Naive thymus-derived CD4-positive, alpha-beta T cell (primary cell): ENCODE results near the gene ABHD2. TPM values are rescaled to one million over a fixed set of nuclear protein-coding genes. Genes with fewer than 3 reads are reported as not detected.

ENCODE experiments used
- ATAC-seq: fragments of 150-1000 bp; cut with Tn5 transposase; 2 replicates; pipeline ENCODE4 v1.10.0; 2021; ENCODE audit warnings: mild to moderate bottlenecking, moderate library complexity
- CTCF ChIA-PET: fragments of 350-600 bp; sonication (Branson Sonifier 250); formaldehyde crosslinking; loops from one replicate; lab custom pipeline; 2021; ENCODE audit warnings: antibody characterized with exemption; lab: Charles Lee
- POLR2A ChIA-PET: fragments of 350-600 bp; sonication (Branson Sonifier 250); formaldehyde crosslinking; loops from one replicate; lab custom pipeline; 2021; ENCODE audit warnings: antibody characterized with exemption, inconsistent platforms; lab: Charles Lee
- DNase-seq, 9 donors: peaks; one replicate each; pipeline versions ENCODE4 v3.0.0 to v3.0.0-alpha.2; 2020 to 2022; ENCODE audit warnings: mixed read lengths in 1 of 9
- H3K27ac ChIP-seq: one replicate; pipeline ENCODE4 v1.7.0; 2013; ENCODE audit warnings: mild to moderate bottlenecking, low read depth, low read length, moderate library complexity
- H3K27me3 ChIP-seq, 2 donors: one replicate each; pipeline ENCODE4 v1.7.0; 2013; ENCODE audit warnings: low read length in 2 of 2, mild to moderate bottlenecking in 2 of 2, moderate library complexity in 2 of 2; ENCODE audit not compliant: control insufficient read depth in 2 of 2, insufficient read depth in 2 of 2
- H3K36me3 ChIP-seq, 3 experiments: 1 replicate in 2 of 3; 2 replicates in 1 of 3; pipeline ENCODE4 v1.7.0; 2013; ENCODE audit warnings: low read length in 3 of 3, mild to moderate bottlenecking in 3 of 3, moderate library complexity in 1 of 3; ENCODE audit not compliant: insufficient read depth in 3 of 3, control insufficient read depth in 2 of 3
- H3K4me1 ChIP-seq, 2 donors: one replicate each; pipeline ENCODE4 v1.7.0; 2013; ENCODE audit warnings: low read length in 2 of 2, mild to moderate bottlenecking in 2 of 2, moderate library complexity in 1 of 2; ENCODE audit not compliant: control insufficient read depth in 2 of 2, insufficient read depth in 2 of 2
- H3K4me3 ChIP-seq: 2 replicates; pipeline ENCODE4 v1.7.0; 2013; ENCODE audit warnings: mild to moderate bottlenecking, low read length
- H3K9me3 ChIP-seq, 3 experiments: 1 replicate in 2 of 3; 2 replicates in 1 of 3; pipeline ENCODE4 v1.7.0; 2013; ENCODE audit warnings: low read length in 3 of 3; ENCODE audit not compliant: control insufficient read depth in 2 of 3
- H3K27ac Mint-ChIP-seq, 9 donors: one replicate each; pipeline ENCODE4 v1.8.0; 2020 to 2022; ENCODE audit warnings: mixed read lengths in 9 of 9, mild to moderate bottlenecking in 8 of 9, moderate library complexity in 5 of 9, inconsistent platforms in 2 of 9
- H3K27me3 Mint-ChIP-seq, 5 donors: one replicate each; pipeline ENCODE4 v1.8.0; 2021 to 2022; ENCODE audit warnings: mixed read lengths in 5 of 5, mild to moderate bottlenecking in 1 of 5
- H3K36me3 Mint-ChIP-seq, 5 donors: one replicate each; pipeline ENCODE4 v1.8.0; 2020 to 2022; ENCODE audit warnings: mixed read lengths in 5 of 5, mild to moderate bottlenecking in 3 of 5, inconsistent platforms in 1 of 5
- H3K4me1 Mint-ChIP-seq, 7 donors: one replicate each; pipeline ENCODE4 v1.8.0; 2020 to 2022; ENCODE audit warnings: mixed read lengths in 7 of 7, mild to moderate bottlenecking in 3 of 7, inconsistent platforms in 1 of 7
- H3K4me3 Mint-ChIP-seq, 10 donors: one replicate each; pipeline ENCODE4 v1.8.0; 2020 to 2022; ENCODE audit warnings: mild to moderate bottlenecking in 10 of 10, mixed read lengths in 10 of 10, moderate library complexity in 6 of 10, inconsistent platforms in 2 of 10
- H3K9me3 Mint-ChIP-seq, 11 donors: one replicate each; pipeline ENCODE4 v1.8.0; 2020 to 2022; ENCODE audit warnings: mixed read lengths in 11 of 11, mild to moderate bottlenecking in 4 of 11, inconsistent platforms in 1 of 11, moderate library complexity in 1 of 11
- intact Hi-C, 2 donors: fragments of 100-400 bp; cut with micrococcal nuclease; formaldehyde crosslinking; loops; one replicate each; pipeline ENCODE4 v1.15.1; 2023
- polyA plus RNA-seq, 2 donors: library from polyadenylated mRNA; unstranded; fragments of 300-500 nt; fragmentation: Illumina TruSeq; gene quantifications; one replicate each; pipeline ENCODE4 v1.2.3, GENCODE V29; 2021
- total RNA-seq, 6 experiments: library from RNA in 5 of 6; stranded (reverse) in 5 of 6; gene quantifications; 1 replicate in 5 of 6; 2 replicates in 1 of 6; pipeline ENCODE4 v1.2.3 and lab custom pipeline; 2021 to 2026

Gene ABHD2
- total and polyA plus RNA-seq, 7 experiments from 2014 or later = 19.4 to 85.0 (median 63.6) TPM

DNA sequence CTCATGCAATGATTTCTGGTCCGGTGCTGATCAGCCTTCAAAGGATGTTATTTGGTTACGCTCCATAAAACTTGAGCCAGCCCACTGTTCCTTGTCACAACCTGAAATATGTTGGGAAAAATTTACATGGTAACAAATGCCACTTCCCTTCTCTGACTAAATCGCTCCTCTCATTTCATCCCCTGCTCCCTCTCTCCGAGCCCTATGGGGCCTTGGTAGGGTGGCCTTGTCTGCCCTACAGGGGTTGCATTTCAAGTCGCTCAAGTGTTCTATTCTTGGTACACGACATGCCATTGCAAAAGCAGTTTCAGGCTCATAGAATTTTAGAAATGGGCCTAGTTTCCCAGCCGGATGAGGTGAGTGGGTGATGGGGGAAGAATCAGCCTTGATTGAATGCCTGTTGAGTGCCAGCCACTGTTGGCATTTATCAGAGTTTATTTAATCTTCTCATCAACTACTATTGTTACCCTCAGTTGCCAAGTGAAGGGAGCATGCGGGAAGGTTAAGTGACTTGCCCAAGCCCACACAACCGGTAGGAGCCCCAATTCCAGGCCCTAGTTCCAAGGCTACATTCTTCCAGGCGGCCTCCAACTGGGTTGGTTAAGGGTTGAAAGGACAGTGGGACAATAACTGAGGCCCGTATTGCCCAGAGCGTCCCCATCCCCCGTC, 961 bp upstream of the ABHD2 start:
- CTCF ChIA-PET = interaction anchor here (1.3 kb wide), 2 partner anchors 30 to 41 kb away, joined by 3 to 10 read pairs; no protein-coding TSS in a partner anchor
- intact Hi-C loops = loop anchor here in 1 of 2 donors (5.0 to 10.0 kb wide), 4 partner anchors 40 to 620 kb away; partner anchors contain the start of genes AEN, MRPL46, MRPS11 and POLG
- Mint-ChIP-seq H3K27me3 (no peaks in the 10 kb centered on the region), H3K9me3 (no peaks in the 10 kb centered on the region), H3K36me3 (peaks cover 0 to 4% (median 0%) of the 10 kb centered on the region in 5 donors), H3K4me3 (peak overlapping the region in 2 of 10 donors; percentile 8 to 45), H3K4me1 (peaks cover 30 to 38% (median 32%) of the 10 kb centered on the region in 7 donors), H3K27ac (peak overlapping the region in 1 of 9 donors; percentile 25)
- Histone ChIP-seq H3K9me3 (no peaks in the 10 kb centered on the region), H3K4me3 (peak overlapping the region; percentile 78), H3K36me3 (peaks cover 0 to 4% (median 0%) of the 10 kb centered on the region in 3 experiments), H3K27ac (peak overlapping the region; percentile 69), H3K4me1 (peaks cover 26 to 29% of the 10 kb centered on the region in 2 donors), H3K27me3 (no peaks in the 10 kb centered on the region)
- ATAC-seq (no peak), DNase-seq (no peak)
- POLR2A ChIA-PET = interaction anchor here (1.1 to 2.2 kb wide), 10 partner anchors 10 to 449 kb away, joined by 3 to 11 read pairs (median 6); partner anchors contain the start of gene ISG20

DNA sequence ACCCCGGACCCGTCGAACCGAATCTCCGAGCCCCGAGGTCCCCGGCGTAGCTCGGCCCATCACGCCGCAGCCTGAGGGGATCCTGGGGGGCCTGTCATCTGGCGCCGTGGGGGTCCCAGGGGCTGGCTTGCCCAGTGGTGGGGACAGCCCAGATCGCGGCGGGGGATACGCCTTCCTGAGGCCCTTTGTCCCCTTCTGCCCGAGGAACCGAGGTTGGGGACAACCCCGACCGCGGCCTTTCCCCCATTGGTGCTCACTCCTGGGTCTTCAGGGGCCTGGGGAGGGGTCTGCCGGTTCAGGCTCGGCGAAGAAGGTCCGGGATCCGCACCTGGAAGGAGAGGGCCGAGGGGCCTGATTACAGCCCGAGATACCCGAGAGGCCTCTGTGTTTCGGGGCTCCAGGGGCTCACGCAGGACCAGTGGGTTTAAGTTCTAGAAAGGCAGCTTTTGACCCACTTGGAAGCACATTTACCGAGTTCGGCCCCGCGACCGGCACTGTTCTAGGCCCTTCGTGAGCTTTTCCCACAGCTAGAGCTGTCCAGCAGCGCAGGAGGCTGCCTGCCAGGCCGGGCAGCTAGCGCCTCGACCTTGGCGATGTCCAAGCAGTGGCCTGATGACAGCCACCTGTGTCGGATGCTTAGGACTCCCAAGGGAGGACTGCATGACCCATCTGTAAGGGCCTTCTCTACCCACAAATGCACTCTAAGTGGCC, 504 bp downstream of the ABHD2 start:
- peaks cover 26 to 29% of the 10 kb centered on the region in 2 donors for H3K4me1 ChIP-seq
- Mint-ChIP-seq H3K36me3 (peaks cover 4 to 8% (median 6%) of the 10 kb centered on the region in 5 donors), H3K4me1 (peaks cover 36 to 48% (median 38%) of the 10 kb centered on the region in 7 donors), H3K27me3 (no peaks in the 10 kb centered on the region), H3K9me3 (no peaks in the 10 kb centered on the region), H3K27ac (peak overlapping the region in 7 of 9 donors; percentile 90 to 100 (median 97)), H3K4me3 (no peak overlapping the region)
- H3K9me3 ChIP-seq = no peaks in the 10 kb centered on the region
- intact Hi-C loops = loop anchor here (1.0 to 10.0 kb wide), 14 partner anchors 31 to 621 kb away; partner anchors contain the start of genes AEN (in 2 of the 2), FANCI (in 2 of the 2), MRPL46 (in 2 of the 2) and MRPS11 (in 2 of the 2)
- H3K36me3 ChIP-seq = peaks cover 0 to 4% (median 0%) of the 10 kb centered on the region in 3 experiments
- DNase-seq = peak in 5 of 9 donors; percentile 2 to 20 (median 10)
- POLR2A ChIA-PET = interaction anchor here (0.6 to 2.5 kb wide), 12 partner anchors 9 to 1142 kb away, joined by 3 to 11 read pairs (median 6); partner anchors contain the start of gene ISG20
- H3K4me3 ChIP-seq = peak overlapping the region; percentile 78
- CTCF ChIA-PET = interaction anchor here (0.5 to 2.0 kb wide), 7 partner anchors 10 to 194 kb away, joined by 3 to 10 read pairs (median 4); partner anchors contain the start of gene HAPLN3
- H3K27me3 ChIP-seq = no peaks in the 10 kb centered on the region
- peak overlapping the region; percentile 81 for H3K27ac ChIP-seq
- ATAC-seq = no peak

DNA sequence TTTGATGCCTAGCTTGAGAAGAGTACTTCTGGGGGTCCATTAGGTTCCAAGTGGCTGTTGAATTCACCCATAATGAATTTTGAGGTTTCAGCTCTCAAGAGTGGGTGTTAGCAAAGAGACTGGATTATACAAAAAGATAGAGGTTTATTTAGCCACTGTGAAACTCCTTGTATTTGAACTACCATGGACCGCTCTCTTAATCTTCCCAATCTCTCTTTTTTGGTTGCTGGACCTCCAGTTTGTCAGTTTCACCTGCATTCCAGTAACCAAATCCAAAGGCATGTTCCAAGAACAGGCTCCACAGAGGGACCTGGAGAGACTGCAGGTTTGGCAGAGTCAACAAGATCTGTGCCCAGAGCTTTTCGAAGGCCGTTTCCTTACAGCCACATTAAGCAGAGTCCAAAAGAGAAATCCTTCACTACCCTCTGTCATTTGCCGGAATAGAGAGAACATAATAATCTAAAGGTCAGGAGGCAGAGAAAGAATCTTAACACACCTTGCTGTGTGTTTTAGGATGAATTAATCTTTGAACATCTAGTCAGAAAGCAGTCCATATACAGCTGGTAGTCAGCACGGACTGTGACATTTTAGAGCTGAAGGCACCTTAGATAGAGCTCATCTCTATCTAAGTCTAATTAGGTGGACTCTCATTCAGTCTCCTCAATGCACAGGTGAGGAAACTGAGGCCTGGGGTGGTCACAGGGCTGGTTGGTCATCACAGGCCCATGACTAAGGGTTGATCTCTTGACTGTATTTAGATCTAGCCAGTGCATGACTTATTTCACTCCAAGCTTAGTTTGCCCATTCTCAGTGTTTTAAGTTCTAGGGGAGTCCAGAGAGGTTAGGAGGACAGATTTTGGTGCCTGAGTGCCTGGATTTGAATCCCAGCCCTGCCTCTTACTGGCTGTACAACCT, 1.3 kb downstream of the ABHD2 start:
- H3K4me3 ChIP-seq = peak overlapping the region; percentile 78
- ATAC-seq = no peak
- peaks cover 26 to 29% of the 10 kb centered on the region in 2 donors for H3K4me1 ChIP-seq
- intact Hi-C loops = loop anchor here (1.0 to 10.0 kb wide), 9 partner anchors 32 to 622 kb away; partner anchors contain the start of genes AEN (in 2 of the 2), HAPLN3 (in 1 of the 2), MRPL46 (in 1 of the 2) and MRPS11 (in 1 of the 2)
- H3K27me3 Mint-ChIP-seq = no peaks in the 10 kb centered on the region
- peak overlapping the region; percentile 81 for H3K27ac ChIP-seq
- no peak overlapping the region for H3K4me3 Mint-ChIP-seq
- peaks cover 0 to 4% (median 0%) of the 10 kb centered on the region in 3 experiments for H3K36me3 ChIP-seq
- no peaks in the 10 kb centered on the region for H3K9me3 Mint-ChIP-seq
- peaks cover 36 to 53% (median 45%) of the 10 kb centered on the region in 7 donors for H3K4me1 Mint-ChIP-seq
- POLR2A ChIA-PET = interaction anchor here (1.2 to 2.5 kb wide), 4 partner anchors 10 to 182 kb away, joined by 4 to 11 read pairs (median 8); no protein-coding TSS in a partner anchor
- H3K9me3 ChIP-seq = no peaks in the 10 kb centered on the region
- H3K36me3 Mint-ChIP-seq = peaks cover 5 to 15% (median 8%) of the 10 kb centered on the region in 5 donors
- DNase-seq = no peak
- H3K27ac Mint-ChIP-seq = peak overlapping the region in 8 of 9 donors; percentile 90 to 100 (median 98)
- H3K27me3 ChIP-seq = no peaks in the 10 kb centered on the region
- CTCF ChIA-PET = interaction anchor here (0.8 to 2.0 kb wide), 7 partner anchors 32 to 194 kb away, joined by 3 to 8 read pairs (median 4); partner anchors contain the start of gene HAPLN3

DNA sequence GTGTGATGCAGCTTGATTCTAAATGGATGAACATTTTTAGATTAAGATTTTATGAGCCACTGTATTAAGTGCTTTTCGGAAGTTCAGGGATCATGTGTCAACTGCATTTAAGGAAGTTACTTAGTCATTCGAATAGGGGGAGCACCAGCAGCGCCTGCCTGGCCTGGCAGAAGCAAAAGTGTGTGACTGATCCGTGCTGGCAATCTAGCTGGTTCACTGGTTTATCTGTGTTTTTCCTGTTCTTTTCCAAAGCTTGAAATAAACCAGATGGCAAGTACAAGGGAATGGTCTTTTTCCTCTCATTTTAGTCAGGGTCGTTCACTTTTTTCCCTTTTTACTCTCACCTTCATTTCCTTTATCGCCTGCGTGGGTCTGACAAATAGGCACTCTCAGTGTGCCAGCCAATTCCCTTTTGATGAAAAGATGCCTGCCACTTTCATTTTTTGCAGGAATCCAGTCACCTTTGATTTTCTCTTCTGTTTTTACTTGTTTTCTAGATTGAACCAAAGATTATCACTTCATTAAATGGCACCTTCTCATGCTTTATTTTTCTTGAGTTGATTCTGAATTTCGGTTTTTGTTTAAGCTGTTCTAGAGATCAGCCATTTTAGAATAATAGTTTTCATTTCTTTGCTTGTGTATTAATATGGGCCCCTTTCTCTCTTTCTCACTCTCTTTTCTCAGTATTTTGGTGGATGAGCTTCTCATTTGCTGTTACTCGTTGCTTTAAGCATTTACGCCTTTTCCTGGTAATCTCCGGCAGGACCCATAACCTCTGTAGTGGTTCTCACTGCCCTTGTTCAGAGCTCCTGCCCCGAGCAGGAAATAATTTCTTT, 2.8 kb downstream of the ABHD2 start:
- H3K4me3 ChIP-seq = peak overlapping the region; percentile 46
- peak overlapping the region; percentile 79 for H3K27ac ChIP-seq
- peak overlapping the region in 1 of 10 donors; percentile 90 for H3K4me3 Mint-ChIP-seq
- H3K27ac Mint-ChIP-seq = peak overlapping the region in 8 of 9 donors; percentile 92 to 100 (median 98)
- H3K27me3 ChIP-seq = no peaks in the 10 kb centered on the region
- DNase-seq (peak; percentile 25 to 55 (median 44)), ATAC-seq (no peak)
- H3K27me3 Mint-ChIP-seq = no peaks in the 10 kb centered on the region
- peaks cover 7 to 25% (median 13%) of the 10 kb centered on the region in 5 donors for H3K36me3 Mint-ChIP-seq
- no peaks in the 10 kb centered on the region for H3K9me3 Mint-ChIP-seq
- peaks cover 26 to 29% of the 10 kb centered on the region in 2 donors for H3K4me1 ChIP-seq
- intact Hi-C loops = loop anchor here (1.0 to 5.0 kb wide), 2 partner anchors 34 to 38 kb away; no protein-coding TSS in a partner anchor
- peaks cover 0 to 4% (median 0%) of the 10 kb centered on the region in 3 experiments for H3K36me3 ChIP-seq
- ChIA-PET POLR2A (interaction anchor here (0.5 to 2.5 kb wide), 7 partner anchors 9 to 244 kb away, joined by 3 to 11 read pairs (median 3); partner anchors contain the start of gene POLG), CTCF (interaction anchor here (0.6 to 1.3 kb wide), 10 partner anchors 10 to 191 kb away, joined by 3 to 4 read pairs (median 3); no protein-coding TSS in a partner anchor)
- H3K4me1 Mint-ChIP-seq = peaks cover 36 to 58% (median 51%) of the 10 kb centered on the region in 7 donors
- no peaks in the 10 kb centered on the region for H3K9me3 ChIP-seq
